HUES6 (cell line): ENCODE results near the gene FAM209B.
"Not testable (repeated sequence)": the region's sequence is repeated elsewhere in the genome, so short reads cannot be mapped to it uniquely, and the experiment has no call there.

Experiments used
- H3K27ac ChIP-seq: 2 replicates; pipeline ENCODE4 v1.7.0; 2013; ENCODE audit warnings: low read depth, mild to moderate bottlenecking, low read length, inconsistent platforms
- H3K27me3 ChIP-seq: 2 replicates; pipeline ENCODE4 v1.6.1; 2013; ENCODE audit warnings: low read length; ENCODE audit not compliant: control insufficient read depth, insufficient read depth
- H3K36me3 ChIP-seq: 2 replicates; pipeline ENCODE4 v1.6.1; 2013; ENCODE audit warnings: low read length; ENCODE audit not compliant: control insufficient read depth, insufficient read depth
- H3K4me1 ChIP-seq: 2 replicates; pipeline ENCODE4 v1.6.1; 2013; ENCODE audit warnings: low read length; ENCODE audit not compliant: control insufficient read depth, insufficient read depth
- H3K4me3 ChIP-seq: 2 replicates; pipeline ENCODE4 v1.5.1; 2013; ENCODE audit warnings: low read depth, low read length
- H3K9ac ChIP-seq: one replicate; pipeline ENCODE4 v1.6.1; 2013; ENCODE audit warnings: mild to moderate bottlenecking, low read length
- H3K9me3 ChIP-seq: 2 replicates; pipeline ENCODE4 v1.6.1; 2013; ENCODE audit warnings: low read depth, low read length; ENCODE audit not compliant: control insufficient read depth, insufficient read depth

FAM209B gene

GRCh38 chr20:56540415-56540814 is 7.4 kb downstream of the FAM209B start:
- H3K27me3 ChIP-seq, result no peaks in the 10 kb centered on the region
- H3K4me3 ChIP-seq, result no peak overlapping the region
- H3K4me1 ChIP-seq, result no peaks in the 10 kb centered on the region
- H3K9ac ChIP-seq, result no peak overlapping the region
- no peak overlapping the region for H3K27ac ChIP-seq
- no peaks in the 10 kb centered on the region for H3K36me3 ChIP-seq
- no peaks in the 10 kb centered on the region for H3K9me3 ChIP-seq

GRCh38 chr20:56542489-56543030 is 9.5 kb downstream of the FAM209B start:
- no peak overlapping the region for H3K4me3 ChIP-seq
- no peaks in the 10 kb centered on the region for H3K4me1 ChIP-seq
- no peaks in the 10 kb centered on the region for H3K9me3 ChIP-seq
- H3K27ac ChIP-seq, result no peak overlapping the region
- no peak overlapping the region for H3K9ac ChIP-seq
- no peaks in the 10 kb centered on the region for H3K27me3 ChIP-seq
- no peaks in the 10 kb centered on the region for H3K36me3 ChIP-seq

DNA sequence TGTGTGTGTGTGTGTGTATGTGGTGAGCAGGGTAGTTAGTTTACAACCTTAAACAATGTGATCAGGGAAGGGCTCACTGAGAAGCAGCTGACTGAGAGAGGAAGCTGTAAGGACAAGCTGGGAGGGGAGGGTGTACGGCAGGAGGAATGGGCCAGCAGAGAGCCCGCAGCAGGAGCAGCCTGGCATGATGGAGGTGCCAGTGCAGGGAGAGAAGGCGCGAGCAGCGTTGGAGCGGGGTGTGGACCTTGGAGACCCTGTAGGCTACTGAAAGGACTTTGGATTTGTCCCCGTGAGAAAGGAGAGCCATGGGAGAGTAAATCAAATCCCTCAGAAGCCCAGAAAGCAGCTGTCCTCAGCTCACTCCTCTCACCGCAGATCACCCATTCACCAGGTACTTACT is 18.5 kb downstream of the FAM209B start:
- Histone ChIP-seq H3K4me3 (no peak overlapping the region), H3K27me3 (no peaks in the 10 kb centered on the region), H3K36me3 (no peaks in the 10 kb centered on the region), H3K9me3 (peaks cover 4% of the 10 kb centered on the region; the same call in 1 of the 2 replicates), H3K4me1 (peaks cover 4% of the 10 kb centered on the region), H3K27ac (no peak overlapping the region), H3K9ac (no peak overlapping the region)

- no peak overlapping the region for H3K4me3 ChIP-seq
- no peak overlapping the region for H3K9ac ChIP-seq
- H3K9me3 ChIP-seq, result peaks cover 4% of the 10 kb centered on the region; the same call in 1 of the 2 replicates
- H3K27me3 ChIP-seq, result no peaks in the 10 kb centered on the region
- no peaks in the 10 kb centered on the region for H3K36me3 ChIP-seq
- H3K27ac ChIP-seq, result no peak overlapping the region
- peaks cover 4% of the 10 kb centered on the region for H3K4me1 ChIP-seq
These were observed 20.0 kb downstream of the FAM209B start for GRCh38 chr20:56552911-56553629.

DNA sequence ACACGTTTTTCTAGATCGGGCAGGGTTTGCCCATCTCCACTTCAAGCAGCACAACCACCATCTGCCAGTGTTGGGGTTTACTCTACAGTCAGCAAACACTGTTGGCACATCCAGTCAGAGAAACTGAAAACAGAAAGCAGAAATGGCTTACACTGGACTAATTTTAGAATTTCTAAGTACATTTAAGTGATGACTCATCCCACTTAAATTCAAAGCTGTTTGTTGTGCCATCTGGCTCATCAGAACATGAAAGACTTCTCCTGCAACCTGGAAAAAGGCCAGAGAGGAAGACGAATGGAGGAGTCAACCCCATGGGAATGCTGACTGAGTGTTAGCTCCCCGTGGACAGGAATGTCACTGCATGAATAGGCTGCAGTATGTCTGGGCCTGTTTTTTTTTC is 21.8 kb downstream of the FAM209B start:
- H3K9ac ChIP-seq, result no peak overlapping the region

GRCh38 chr20:56558968-56559367 is 25.9 kb downstream of the FAM209B start:
- no peak overlapping the region for H3K4me3 ChIP-seq
- peaks cover 4% of the 10 kb centered on the region for H3K4me1 ChIP-seq
- H3K36me3 ChIP-seq, result no peaks in the 10 kb centered on the region
- no peaks in the 10 kb centered on the region for H3K9me3 ChIP-seq
- no peaks in the 10 kb centered on the region for H3K27me3 ChIP-seq
- no peak overlapping the region for H3K27ac ChIP-seq
- H3K9ac ChIP-seq, result no peak overlapping the region

More for the DNA sequence above, 21.8 kb downstream of the FAM209B start:
- Histone ChIP-seq H3K36me3 (no peaks in the 10 kb centered on the region), H3K4me1 (peaks cover 4% of the 10 kb centered on the region), H3K27me3 (no peaks in the 10 kb centered on the region), H3K4me3 (no peak overlapping the region), H3K27ac (peak overlapping the region; percentile 43; the same call in 1 of the 2 replicates), H3K9me3 (no peaks in the 10 kb centered on the region)

DNA sequence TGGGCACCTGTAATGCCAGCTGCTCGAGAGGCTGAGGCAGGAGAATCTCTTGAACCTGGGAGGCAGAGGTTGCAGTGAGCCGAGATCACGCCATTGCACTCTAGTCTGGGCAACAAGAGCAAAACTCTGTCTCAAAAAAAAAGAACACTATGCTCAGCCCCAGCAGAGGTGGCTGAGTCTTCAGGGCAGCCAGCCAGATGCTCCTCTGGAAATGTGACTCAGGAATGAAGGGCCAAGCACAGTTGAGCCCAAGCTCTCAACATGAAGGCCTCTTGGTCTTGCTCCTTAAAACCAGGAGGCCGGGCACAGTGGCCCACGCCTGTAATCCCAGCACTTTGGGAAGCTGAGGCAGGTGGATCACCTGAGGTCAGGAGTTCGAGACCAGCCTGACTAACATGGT is 31.5 kb downstream of the FAM209B start:
- not testable (repeated sequence) for H3K27ac ChIP-seq, H3K27me3 ChIP-seq, H3K4me3 ChIP-seq, H3K9ac ChIP-seq, H3K36me3 ChIP-seq, H3K4me1 ChIP-seq, H3K9me3 ChIP-seq

- Histone ChIP-seq H3K36me3 (no peaks in the 10 kb centered on the region), H3K4me1 (peaks cover 5% of the 10 kb centered on the region; the same call in 1 of the 2 replicates), H3K9me3 (no peaks in the 10 kb centered on the region), H3K9ac (no peak overlapping the region), H3K27me3 (no peaks in the 10 kb centered on the region), H3K4me3 (no peak overlapping the region), H3K27ac (no peak overlapping the region)
These were observed 32.5 kb downstream of the FAM209B start for GRCh38 chr20:56565511-56565910.

DNA sequence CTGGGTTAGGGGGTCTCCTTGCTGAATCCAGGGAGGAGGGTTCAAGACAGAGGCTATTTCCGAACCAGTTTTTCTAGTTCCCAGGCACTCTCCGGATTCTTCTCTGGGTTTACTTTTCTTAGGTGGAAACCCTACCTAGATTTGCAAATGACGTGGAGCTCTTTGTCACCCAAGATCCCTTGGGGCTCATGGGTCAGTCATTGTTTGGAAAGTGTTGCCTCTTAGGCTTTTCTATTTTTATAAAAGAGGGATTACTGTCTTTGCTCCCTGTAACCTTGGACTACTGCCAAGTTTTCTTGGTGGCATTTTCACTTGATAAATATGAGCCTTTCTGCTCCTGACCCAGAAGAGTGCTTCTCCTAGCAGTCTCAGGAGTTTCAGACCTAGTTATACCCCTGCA is 33.6 kb downstream of the FAM209B start:
- H3K27ac ChIP-seq, result no peak overlapping the region
- H3K27me3 ChIP-seq, result no peaks in the 10 kb centered on the region
- H3K4me3 ChIP-seq, result no peak overlapping the region
- peaks cover 5% of the 10 kb centered on the region; the same call in 1 of the 2 replicates for H3K4me1 ChIP-seq
- H3K36me3 ChIP-seq, result no peaks in the 10 kb centered on the region
- no peaks in the 10 kb centered on the region for H3K9me3 ChIP-seq
- no peak overlapping the region for H3K9ac ChIP-seq

GRCh38 chr20:56570832-56571231 is 37.8 kb downstream of the FAM209B start:
- Histone ChIP-seq H3K4me1 (peaks cover 5% of the 10 kb centered on the region; the same call in 1 of the 2 replicates), H3K9ac (no peak overlapping the region), H3K4me3 (no peak overlapping the region), H3K36me3 (no peaks in the 10 kb centered on the region), H3K9me3 (no peaks in the 10 kb centered on the region), H3K27me3 (no peaks in the 10 kb centered on the region), H3K27ac (no peak overlapping the region)

- Histone ChIP-seq H3K36me3 (no peaks in the 10 kb centered on the region), H3K4me3 (no peak overlapping the region), H3K4me1 (no peaks in the 10 kb centered on the region), H3K9me3 (no peaks in the 10 kb centered on the region), H3K27ac (no peak overlapping the region), H3K27me3 (no peaks in the 10 kb centered on the region), H3K9ac (no peak overlapping the region)
These were observed 39.1 kb downstream of the FAM209B start for GRCh38 chr20:56572172-56572571.
